Stimulated activated CD8-positive, alpha-beta memory T cell treated with anti-CD3 and anti-CD28 coated beads, Interleukin-4, amount 100 ng/mL, for 4 hours (primary cell): Measurements from ENCODE around the gene COLEC11.
A peak's percentile ranks its signal among the peaks of the same experiment; 100 is the strongest.
"Not testable (repeated sequence)": the region's sequence is repeated elsewhere in the genome, so short reads cannot be mapped to it uniquely, and the experiment has no call there.

ENCODE experiments used
- DNase-seq, 2 donors: peaks; one replicate each; pipeline ENCODE4 v3.0.0-alpha.2; 2020; ENCODE audit warnings: low read depth in 2 of 2, low spot score in 1 of 2

The COLEC11 gene

DNA sequence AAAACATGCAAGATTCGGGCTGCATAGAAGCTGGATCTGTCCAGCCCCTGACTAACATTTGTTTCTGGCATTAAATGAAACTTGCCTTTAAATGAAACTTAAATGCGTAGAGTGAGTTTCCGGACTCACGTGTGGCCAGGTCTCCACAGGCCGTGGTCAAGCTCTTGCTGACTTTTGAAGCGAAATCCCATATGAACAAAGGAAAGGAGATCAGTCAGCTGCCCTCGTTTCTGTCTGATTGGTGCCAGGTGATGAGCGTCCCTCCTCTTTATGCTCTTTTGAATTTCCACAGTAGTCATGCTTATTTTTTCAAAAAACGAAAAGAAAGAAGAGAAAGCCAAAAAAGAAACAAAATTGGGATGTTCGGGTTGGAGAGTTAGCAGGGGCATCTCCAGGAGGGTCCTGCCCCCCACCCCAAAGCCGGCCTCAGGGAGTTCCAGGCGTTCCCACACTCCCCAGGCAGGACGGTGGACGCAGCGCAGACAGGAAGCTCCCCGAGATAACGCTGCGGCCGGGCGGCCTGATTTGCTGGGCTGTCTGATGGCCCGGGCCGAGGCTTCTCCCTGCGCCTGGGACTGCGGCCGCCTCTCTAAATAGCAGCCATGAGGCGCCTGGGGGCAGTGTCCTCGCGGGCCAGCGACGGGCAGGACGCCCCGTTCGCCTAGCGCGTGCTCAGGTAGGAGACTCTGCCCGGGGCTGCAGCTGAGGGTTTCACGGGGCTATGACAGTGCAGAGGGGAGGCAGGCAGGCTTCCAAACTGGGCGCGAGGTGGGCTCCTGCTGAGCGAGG is at the start of gene COLEC11:
Gene COLEC11, plus strand, starts transcription at position 620 of the 789 bp plus-strand sequence. CDS start 9,229 bp downstream, outside the sequence.
- no peak for DNase-seq

GRCh38 chr2:3545788-3546478 is 49.0 kb upstream of the COLEC11 start:
- no peak for DNase-seq

- no peak for DNase-seq
Observed at GRCh38 chr2:3547915-3548314, 47.0 kb upstream of the COLEC11 start.

- no peak for DNase-seq
Observed at GRCh38 chr2:3553946-3554345, 41.0 kb upstream of the COLEC11 start.

DNA sequence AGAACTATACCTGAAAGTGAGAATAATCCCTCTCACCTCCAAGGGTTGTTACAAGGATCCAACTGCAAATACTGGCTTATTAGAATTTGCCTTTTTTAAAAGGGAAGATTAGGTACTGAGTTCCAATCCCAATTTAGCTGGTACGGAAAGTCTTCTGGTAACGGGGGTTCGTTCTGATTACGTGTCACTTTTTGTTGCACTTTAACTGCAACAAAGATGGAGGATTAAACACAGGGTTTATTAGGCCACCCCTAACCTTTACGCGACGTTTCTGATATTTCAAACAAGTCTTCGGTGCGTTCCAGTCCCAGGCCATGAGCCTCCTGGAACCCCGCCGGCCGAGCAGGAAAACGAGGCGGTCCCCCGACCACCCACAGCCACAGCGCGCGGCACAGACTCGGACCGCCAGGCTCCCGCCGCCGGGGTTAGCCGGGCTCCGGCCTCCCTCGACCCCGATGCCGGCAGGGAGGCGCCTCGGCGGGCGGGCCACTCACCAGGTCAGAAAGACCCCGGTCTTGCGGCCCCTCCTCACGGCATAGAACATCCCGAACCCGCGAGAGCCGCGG is 37.2 kb upstream of the COLEC11 start:
- DNase-seq: no peak

- DNase-seq: peak; percentile 96 to 99
Observed at GRCh38 chr2:3558205-3559014, 36.5 kb upstream of the COLEC11 start, which contains the start of gene RNASEH1. Gene RNASEH1, minus strand, starts transcription at chr2:3558333. Its CDS starts 73 bp downstream, at chr2:3558260.

- no peak for DNase-seq
Observed at GRCh38 chr2:3563521-3563976, 31.4 kb upstream of the COLEC11 start.

DNA sequence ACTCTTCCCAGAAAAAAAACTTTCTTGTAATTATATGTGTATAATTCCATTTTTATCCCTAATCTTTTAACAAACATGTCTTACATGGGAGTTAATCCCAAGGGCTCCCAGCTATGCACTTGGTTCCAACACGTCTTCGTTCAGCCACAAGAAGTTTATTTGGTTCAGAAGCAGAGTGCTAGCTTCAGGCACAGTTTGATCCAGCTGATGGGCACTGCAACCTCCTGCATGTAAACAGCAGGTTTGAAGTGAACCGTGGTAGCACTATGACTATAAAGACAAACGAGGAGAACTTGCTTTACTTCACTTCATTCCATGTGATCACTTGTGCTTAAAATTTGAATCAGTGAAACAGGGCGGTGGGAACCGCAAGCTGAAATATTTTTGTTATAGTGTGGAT is 29.8 kb upstream of the COLEC11 start:
- no peak for DNase-seq

DNA sequence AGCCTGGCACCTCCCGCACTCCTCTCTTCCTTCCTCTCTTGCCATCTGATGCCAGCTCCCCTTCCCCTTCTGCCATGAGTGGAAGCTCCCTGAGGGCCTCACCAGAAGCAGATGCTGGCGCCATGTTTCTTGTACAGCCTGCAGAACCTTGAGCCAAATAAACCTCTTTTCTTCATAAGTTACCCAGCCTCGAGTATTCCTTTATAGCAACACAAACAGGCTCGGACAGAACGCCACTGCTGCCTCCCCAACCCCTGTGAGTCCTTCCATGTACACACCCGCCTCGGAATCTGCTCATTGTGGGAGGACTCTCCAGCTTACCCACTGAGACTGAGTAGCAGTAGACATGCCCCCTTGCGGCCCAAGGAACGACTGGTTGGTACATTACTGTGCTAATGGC is 28.1 kb upstream of the COLEC11 start:
- no peak for DNase-seq

DNA sequence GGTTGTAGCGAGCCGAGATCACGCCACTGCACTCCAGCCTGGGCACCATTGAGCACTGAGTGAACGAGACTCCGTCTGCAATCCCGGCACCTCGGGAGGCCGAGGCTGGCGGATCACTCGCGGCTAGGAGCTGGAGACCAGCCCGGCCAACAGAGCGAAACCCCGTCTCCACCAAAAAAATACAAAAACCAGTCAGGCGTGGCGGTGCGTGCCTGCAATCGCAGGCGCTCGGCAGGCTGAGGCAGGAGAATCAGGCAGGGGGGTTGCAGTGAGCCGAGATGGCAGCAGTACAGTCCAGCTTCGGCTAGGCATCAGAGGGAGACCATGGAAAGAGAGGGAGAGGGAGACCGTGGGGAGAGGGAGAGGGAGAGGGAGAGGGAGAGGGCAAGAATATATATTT is 25.3 kb upstream of the COLEC11 start:
- not testable (repeated sequence) for DNase-seq

DNA sequence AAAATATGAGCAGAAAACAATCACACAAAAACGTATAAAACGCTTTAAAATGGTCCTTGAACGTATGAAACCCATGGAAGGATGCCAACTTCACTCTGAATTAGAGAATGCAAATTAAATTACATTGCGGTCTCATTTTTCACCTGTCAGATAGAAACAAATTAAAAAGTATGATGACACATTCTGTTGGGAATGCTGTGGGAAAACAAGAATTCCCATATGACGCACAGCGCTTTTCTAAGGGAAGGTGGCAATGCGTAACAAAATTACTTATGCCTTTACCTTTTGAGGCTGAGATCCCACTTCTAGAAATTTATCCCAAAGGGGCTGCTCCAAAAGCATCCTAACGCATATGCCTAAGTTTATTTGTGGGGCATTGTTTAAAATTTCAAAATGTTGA is 23.6 kb upstream of the COLEC11 start:
- no peak for DNase-seq

DNA sequence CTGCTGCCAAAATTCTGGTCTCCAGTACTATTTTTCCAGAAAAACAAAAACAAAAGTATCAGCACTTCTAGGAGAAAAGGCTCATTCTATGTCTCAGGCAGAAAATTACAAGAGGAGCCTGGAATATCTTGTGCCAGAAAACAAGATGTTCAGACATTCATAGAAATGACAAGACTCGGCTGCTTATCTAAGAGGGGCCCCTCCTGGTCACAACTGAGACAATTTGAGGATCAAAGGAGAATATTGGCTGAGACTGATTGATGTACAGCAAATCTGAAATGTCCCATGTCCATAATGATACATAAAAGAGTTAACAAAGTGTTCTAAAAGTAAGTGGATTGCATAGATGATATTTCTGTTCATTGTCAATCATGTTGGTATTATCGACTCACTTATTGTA is 22.3 kb upstream of the COLEC11 start:
- DNase-seq: no peak

DNA sequence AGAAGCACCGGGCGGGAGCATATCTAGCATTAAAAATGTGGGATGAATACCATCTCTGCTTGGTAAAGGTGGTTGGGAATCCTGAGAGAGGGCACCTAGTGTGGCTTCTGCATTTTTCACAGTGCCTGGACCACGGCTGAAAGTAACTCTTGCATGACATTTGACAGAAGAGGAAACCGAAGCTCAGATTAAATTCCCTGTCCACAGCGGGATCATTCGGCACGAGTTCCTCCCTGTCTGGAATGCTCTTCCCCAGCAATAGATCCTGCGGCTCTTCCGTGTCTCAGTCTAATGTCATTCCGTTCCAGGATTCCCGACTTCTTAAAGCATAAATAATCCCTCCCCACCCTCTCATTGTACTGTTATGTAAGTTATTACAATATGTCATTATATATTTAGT is 20.8 kb upstream of the COLEC11 start:
- DNase-seq: no peak

DNA sequence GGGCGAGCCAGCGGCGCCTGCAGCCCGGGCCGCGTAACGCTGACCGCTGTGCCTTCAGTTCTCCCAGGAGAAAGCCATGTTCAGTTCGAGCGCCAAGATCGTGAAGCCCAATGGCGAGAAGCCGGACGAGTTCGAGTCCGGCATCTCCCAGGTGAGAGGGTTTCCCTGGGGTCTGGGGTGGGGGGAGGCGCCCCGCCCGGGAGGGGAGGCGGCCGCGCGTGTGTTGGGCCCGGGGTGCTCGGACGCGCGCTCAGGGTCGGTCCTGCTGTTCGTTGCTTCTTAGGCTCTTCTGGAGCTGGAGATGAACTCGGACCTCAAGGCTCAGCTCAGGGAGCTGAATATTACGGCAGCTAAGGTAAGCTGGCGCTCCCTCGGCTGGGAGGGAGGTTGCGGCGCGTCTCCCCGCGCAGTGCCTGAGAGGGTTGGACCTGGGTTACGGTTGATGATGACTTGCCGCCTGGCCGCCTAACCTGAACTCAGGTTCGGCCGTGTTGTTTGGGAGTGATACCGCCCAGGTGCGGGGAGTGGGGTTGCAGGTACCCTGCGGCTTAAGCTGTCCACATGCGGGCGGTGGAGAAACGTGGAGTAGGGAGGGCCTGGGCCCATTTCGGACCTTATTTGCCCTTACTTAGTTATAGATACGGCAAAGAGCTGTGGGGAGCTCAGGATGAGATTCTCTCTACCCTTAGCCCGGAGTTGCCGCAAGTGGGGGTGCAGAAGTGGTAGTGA is 19.2 kb upstream of the COLEC11 start:
- DNase-seq: no peak

GRCh38 chr2:3576263-3576630 is 18.7 kb upstream of the COLEC11 start:
- DNase-seq: not testable (repeated sequence)

- DNase-seq: no peak
Observed at GRCh38 chr2:3578987-3579386, 15.9 kb upstream of the COLEC11 start.

GRCh38 chr2:3580449-3580848 is 14.5 kb upstream of the COLEC11 start:
- DNase-seq: no peak

DNA sequence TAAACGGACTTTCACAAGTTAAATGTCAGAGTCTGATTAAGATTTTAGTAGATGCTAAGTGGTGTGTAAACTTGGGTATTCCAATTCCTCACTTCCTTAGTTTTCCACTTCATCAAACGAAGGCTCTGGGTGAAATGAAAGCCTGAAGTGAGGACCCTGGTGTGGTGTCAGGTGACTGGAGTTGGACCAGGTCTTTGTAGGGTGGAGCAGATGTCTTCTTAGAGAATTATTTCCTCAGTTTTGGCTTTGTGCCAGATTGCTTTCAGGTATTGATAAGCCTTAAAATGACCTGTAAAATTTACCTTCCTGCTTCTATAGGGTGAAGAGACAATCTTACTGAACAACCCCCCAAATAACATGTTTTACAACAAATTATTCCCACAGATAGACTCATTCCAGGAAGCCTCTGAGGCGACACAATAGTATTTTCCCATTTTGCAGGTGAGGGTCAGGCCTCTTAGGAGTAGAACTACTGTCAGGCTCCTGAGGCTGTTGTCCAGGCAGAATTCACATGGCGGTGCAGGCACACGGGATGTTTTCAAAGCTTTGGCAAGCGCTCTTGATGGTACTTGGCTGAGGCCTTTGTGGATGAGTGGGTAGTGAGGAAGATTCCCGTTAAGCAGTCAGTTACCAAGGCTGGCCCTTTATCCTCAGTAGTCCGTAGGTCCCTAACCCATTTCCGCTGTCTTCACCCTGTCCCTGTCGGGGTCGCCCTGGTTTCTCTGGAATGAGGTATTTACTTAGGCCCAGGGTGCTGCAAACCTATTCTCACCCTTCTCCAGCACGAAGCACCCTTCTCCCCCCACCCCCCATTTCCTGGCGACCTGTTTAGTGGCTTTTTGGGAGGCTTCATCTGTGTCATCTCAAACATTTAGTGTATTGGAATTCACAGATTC is 13.3 kb upstream of the COLEC11 start:
- no peak for DNase-seq

GRCh38 chr2:3584076-3584475 is 10.8 kb upstream of the COLEC11 start:
- no peak for DNase-seq
